RWPE1 (cell line): Measurements from ENCODE around the gene FBH1.

Experiments
- CTCF ChIA-PET: fragments of 350-600 bp; sonication (Branson Sonifier 250); formaldehyde crosslinking; extraction: SDS; loops from one replicate; lab custom pipeline; 2021; lab: Yijun Ruan, JAX
- POLR2A ChIA-PET: fragments of 400-600 bp; formaldehyde crosslinking; extraction: SDS; loops from one replicate; lab custom pipeline; 2020; ENCODE audit warnings: antibody characterized with exemption; ENCODE audit not compliant: low non-redundant PET; lab: Yijun Ruan, JAX
- DNase-seq: peaks from one replicate; pipeline ENCODE4 v3.0.0; 2012; ENCODE audit warnings: low spot score
- H3K27ac ChIP-seq: fragments of 450-650 bp; 2 replicates; pipeline ENCODE4 v1.5.1; 2017
- CTCF ChIP-seq: fragments of 450-650 bp; conservative IDR thresholded peaks from 2 replicates; pipeline ENCODE4 v1.5.1; 2017; ENCODE audit warnings: low read depth, mild to moderate bottlenecking

FBH1 gene

GRCh38 chr10:5978230-5978489 lies 88.1 kb downstream of the FBH1 start:
- POLR2A ChIA-PET: interaction anchor here (0.7 kb wide), 1 partner anchor 23 kb away, joined by 5 read pairs; no protein-coding TSS in a partner anchor
- CTCF ChIA-PET: interaction anchor here (0.8 to 0.9 kb wide), 2 partner anchors 26 to 30 kb away, joined by 3 read pairs; no protein-coding TSS in a partner anchor
- peak overlapping the region; percentile 88 for H3K27ac ChIP-seq
- DNase-seq: no peak
- TF ChIP-seq CTCF: 0 out of 2 replicates have a peak, but pooled peaks have one; percentile 14

GRCh38 chr10:5981529-5981928 lies 91.5 kb downstream of the FBH1 start:
- ChIA-PET POLR2A (no interaction called here), CTCF (no interaction called here)
- no peak overlapping the region for H3K27ac ChIP-seq
- DNase-seq: no peak
- TF ChIP-seq CTCF: no peak

- DNase-seq: no peak
- H3K27ac ChIP-seq: no peak overlapping the region
- ChIA-PET CTCF (interaction anchor here (0.7 kb wide), 1 partner anchor 40 kb away, joined by 3 read pairs; no protein-coding TSS in a partner anchor), POLR2A (no interaction called here)
- no peak for TF ChIP-seq CTCF
These were observed 93.7 kb downstream of the FBH1 start for GRCh38 chr10:5983774-5984173.

GRCh38 chr10:5985029-5985428 lies 95.0 kb downstream of the FBH1 start:
- ChIA-PET CTCF (interaction anchor here (0.6 kb wide), 1 partner anchor 101 kb away, joined by 3 read pairs; no protein-coding TSS in a partner anchor), POLR2A (no interaction called here)
- no peak for DNase-seq
- H3K27ac ChIP-seq: no peak overlapping the region
- no peak for TF ChIP-seq CTCF
